ENCODE results near the gene MAN1A1.

DNA sequence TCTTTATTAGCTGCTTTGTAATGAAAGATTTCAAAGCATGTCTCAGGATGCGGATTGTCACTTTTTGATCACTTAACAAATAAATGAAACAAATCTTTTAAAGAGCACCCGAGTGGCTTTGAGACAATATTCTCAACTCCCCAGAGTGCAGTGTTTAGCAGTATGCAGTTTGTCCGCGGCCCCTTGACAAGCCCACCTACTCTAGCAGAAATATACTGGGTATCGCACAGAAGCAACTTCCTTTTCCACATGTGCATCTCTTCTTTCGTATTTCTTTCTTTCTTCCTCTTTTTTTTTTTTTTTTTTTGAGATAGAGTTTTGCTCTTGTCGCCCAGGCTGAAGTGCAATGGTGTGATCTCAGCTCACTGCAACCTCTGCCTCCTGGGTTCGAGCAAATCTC, 186.6 kb downstream of the MAN1A1 start:
- TF ChIP-seq, protein P1, sequence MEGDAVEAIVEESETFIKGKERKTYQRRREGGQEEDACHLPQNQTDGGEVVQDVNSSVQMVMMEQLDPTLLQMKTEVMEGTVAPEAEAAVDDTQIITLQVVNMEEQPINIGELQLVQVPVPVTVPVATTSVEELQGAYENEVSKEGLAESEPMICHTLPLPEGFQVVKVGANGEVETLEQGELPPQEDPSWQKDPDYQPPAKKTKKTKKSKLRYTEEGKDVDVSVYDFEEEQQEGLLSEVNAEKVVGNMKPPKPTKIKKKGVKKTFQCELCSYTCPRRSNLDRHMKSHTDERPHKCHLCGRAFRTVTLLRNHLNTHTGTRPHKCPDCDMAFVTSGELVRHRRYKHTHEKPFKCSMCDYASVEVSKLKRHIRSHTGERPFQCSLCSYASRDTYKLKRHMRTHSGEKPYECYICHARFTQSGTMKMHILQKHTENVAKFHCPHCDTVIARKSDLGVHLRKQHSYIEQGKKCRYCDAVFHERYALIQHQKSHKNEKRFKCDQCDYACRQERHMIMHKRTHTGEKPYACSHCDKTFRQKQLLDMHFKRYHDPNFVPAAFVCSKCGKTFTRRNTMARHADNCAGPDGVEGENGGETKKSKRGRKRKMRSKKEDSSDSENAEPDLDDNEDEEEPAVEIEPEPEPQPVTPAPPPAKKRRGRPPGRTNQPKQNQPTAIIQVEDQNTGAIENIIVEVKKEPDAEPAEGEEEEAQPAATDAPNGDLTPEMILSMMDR (IDR thresholded peaks at IDR 0.05; ENCODE audit: low read depth, low read length, missing input control), result no peak
- TF ChIP-seq YY1 (IDR thresholded peaks at IDR 0.05), result no peak
- TF ChIP-seq, protein P2, sequence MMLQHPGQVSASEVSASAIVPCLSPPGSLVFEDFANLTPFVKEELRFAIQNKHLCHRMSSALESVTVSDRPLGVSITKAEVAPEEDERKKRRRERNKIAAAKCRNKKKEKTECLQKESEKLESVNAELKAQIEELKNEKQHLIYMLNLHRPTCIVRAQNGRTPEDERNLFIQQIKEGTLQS (IDR thresholded peaks at IDR 0.05), result no peak

Measured in liver (tissue), 3 donors.